H1 (cell line): ENCODE measurements around the gene TMEM154. TPM values are rescaled to one million over a fixed set of nuclear protein-coding genes. Genes with fewer than 3 reads are reported as not detected.

Source experiments
- EGR1 ChIP-seq: IDR thresholded peaks from 2 replicates; pipeline ENCODE4 v1.6.1; 2011; ENCODE audit warnings: low read depth, low read length, borderline replicate concordance
- EZH2 ChIP-seq: fragments of 200-600 bp; sonication (generic); IDR thresholded peaks from 2 replicates; pipeline ENCODE4 v1.7.1; 2012; ENCODE audit warnings: low read depth, mild to moderate bottlenecking, moderate library complexity, low read length, inconsistent platforms; ENCODE audit not compliant: severe bottlenecking
- GTF2F1 ChIP-seq: IDR thresholded peaks from 2 replicates; pipeline ENCODE4 v1.6.1; 2012; ENCODE audit warnings: low read depth, low read length, improper control_type of control experiment, borderline replicate concordance
- NRF1 ChIP-seq: IDR thresholded peaks from 2 replicates; pipeline ENCODE4 v1.6.1; 2011; ENCODE audit warnings: mild to moderate bottlenecking, low read depth, low read length, improper control_type of control experiment
- RBBP5 ChIP-seq: IDR thresholded peaks from 2 replicates; pipeline ENCODE4 v1.7.1; 2012; ENCODE audit warnings: low read depth, mild to moderate bottlenecking, inconsistent platforms, low read length, moderate library complexity, borderline replicate concordance
- SIN3A ChIP-seq, 2 experiments: IDR thresholded peaks in 1 of 2; conservative IDR thresholded peaks in 1 of 2; 2 replicates each; pipeline ENCODE4 v1.6.1; 2011 to 2012; ENCODE audit warnings: low read length in 2 of 2, improper control_type of control experiment in 1 of 2, low read depth in 1 of 2, mild to moderate bottlenecking in 1 of 2
- polyA plus RNA-seq, 7 experiments: library from polyadenylated mRNA; depleted of rRNA in 3 of 7; stranded (reverse) in 5 of 7; unstranded in 2 of 7; fragments of >200 nt in 5 of 7; fragments of 200-250 nt in 2 of 7; gene quantifications; 1 replicate in 5 of 7; 2 replicates in 1 of 7; 4 replicates in 1 of 7; pipeline versions ENCODE4 v1.2.1 to v1.2.3, GENCODE V29; 2011 to 2013; ENCODE audit warnings: missing spikeins in 2 of 7, mixed read lengths in 2 of 7
- total RNA-seq: library from RNA; stranded (reverse); fragmentation: NEBNext Ultra II Directional; extraction: Animal tissue kit (Norgen Biotek cat#: 25700); gene quantifications from 2 replicates; pipeline ENCODE4 v1.2.1, GENCODE V29; 2021
- TF ChIP-seq, protein P1 (sequence below): fragments of 300-600 bp; sonication (generic); IDR thresholded peaks from 2 replicates; pipeline ENCODE4 v1.7.1; 2012; ENCODE audit warnings: low read length, moderate library complexity, mild to moderate bottlenecking, inconsistent platforms; ENCODE audit not compliant: insufficient replicate concordance
- TF ChIP-seq, protein P2 (sequence below): IDR thresholded peaks from 2 replicates; pipeline ENCODE4 v1.6.1; 2011; ENCODE audit warnings: low read length, improper control_type of control experiment

The TMEM154 gene
- total and polyA plus RNA-seq, 2 of the 8 experiments (the other 6 are each of a cell fraction or from before 2014, with no cell fraction given) = 0.33 to 1.2 TPM

GRCh38 chr4:152668338-152668964 lies 11.3 kb downstream of the TMEM154 start (continued):
- TF ChIP-seq, protein P1, sequence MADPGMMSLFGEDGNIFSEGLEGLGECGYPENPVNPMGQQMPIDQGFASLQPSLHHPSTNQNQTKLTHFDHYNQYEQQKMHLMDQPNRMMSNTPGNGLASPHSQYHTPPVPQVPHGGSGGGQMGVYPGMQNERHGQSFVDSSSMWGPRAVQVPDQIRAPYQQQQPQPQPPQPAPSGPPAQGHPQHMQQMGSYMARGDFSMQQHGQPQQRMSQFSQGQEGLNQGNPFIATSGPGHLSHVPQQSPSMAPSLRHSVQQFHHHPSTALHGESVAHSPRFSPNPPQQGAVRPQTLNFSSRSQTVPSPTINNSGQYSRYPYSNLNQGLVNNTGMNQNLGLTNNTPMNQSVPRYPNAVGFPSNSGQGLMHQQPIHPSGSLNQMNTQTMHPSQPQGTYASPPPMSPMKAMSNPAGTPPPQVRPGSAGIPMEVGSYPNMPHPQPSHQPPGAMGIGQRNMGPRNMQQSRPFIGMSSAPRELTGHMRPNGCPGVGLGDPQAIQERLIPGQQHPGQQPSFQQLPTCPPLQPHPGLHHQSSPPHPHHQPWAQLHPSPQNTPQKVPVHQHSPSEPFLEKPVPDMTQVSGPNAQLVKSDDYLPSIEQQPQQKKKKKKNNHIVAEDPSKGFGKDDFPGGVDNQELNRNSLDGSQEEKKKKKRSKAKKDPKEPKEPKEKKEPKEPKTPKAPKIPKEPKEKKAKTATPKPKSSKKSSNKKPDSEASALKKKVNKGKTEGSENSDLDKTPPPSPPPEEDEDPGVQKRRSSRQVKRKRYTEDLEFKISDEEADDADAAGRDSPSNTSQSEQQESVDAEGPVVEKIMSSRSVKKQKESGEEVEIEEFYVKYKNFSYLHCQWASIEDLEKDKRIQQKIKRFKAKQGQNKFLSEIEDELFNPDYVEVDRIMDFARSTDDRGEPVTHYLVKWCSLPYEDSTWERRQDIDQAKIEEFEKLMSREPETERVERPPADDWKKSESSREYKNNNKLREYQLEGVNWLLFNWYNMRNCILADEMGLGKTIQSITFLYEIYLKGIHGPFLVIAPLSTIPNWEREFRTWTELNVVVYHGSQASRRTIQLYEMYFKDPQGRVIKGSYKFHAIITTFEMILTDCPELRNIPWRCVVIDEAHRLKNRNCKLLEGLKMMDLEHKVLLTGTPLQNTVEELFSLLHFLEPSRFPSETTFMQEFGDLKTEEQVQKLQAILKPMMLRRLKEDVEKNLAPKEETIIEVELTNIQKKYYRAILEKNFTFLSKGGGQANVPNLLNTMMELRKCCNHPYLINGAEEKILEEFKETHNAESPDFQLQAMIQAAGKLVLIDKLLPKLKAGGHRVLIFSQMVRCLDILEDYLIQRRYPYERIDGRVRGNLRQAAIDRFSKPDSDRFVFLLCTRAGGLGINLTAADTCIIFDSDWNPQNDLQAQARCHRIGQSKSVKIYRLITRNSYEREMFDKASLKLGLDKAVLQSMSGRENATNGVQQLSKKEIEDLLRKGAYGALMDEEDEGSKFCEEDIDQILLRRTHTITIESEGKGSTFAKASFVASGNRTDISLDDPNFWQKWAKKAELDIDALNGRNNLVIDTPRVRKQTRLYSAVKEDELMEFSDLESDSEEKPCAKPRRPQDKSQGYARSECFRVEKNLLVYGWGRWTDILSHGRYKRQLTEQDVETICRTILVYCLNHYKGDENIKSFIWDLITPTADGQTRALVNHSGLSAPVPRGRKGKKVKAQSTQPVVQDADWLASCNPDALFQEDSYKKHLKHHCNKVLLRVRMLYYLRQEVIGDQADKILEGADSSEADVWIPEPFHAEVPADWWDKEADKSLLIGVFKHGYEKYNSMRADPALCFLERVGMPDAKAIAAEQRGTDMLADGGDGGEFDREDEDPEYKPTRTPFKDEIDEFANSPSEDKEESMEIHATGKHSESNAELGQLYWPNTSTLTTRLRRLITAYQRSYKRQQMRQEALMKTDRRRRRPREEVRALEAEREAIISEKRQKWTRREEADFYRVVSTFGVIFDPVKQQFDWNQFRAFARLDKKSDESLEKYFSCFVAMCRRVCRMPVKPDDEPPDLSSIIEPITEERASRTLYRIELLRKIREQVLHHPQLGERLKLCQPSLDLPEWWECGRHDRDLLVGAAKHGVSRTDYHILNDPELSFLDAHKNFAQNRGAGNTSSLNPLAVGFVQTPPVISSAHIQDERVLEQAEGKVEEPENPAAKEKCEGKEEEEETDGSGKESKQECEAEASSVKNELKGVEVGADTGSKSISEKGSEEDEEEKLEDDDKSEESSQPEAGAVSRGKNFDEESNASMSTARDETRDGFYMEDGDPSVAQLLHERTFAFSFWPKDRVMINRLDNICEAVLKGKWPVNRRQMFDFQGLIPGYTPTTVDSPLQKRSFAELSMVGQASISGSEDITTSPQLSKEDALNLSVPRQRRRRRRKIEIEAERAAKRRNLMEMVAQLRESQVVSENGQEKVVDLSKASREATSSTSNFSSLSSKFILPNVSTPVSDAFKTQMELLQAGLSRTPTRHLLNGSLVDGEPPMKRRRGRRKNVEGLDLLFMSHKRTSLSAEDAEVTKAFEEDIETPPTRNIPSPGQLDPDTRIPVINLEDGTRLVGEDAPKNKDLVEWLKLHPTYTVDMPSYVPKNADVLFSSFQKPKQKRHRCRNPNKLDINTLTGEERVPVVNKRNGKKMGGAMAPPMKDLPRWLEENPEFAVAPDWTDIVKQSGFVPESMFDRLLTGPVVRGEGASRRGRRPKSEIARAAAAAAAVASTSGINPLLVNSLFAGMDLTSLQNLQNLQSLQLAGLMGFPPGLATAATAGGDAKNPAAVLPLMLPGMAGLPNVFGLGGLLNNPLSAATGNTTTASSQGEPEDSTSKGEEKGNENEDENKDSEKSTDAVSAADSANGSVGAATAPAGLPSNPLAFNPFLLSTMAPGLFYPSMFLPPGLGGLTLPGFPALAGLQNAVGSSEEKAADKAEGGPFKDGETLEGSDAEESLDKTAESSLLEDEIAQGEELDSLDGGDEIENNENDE = no peak
- TF ChIP-seq GTF2F1 = no peak
- no peak for TF ChIP-seq NRF1
- TF ChIP-seq SIN3A (conservative IDR thresholded peaks at IDR 0.05 in 1 of 2, IDR thresholded peaks at IDR 0.05 in 1 of 2; ENCODE audit: low read depth in 1 of 2, low read length in 2 of 2) = no peak
- no peak for TF ChIP-seq EZH2
- TF ChIP-seq RBBP5 = no peak
- TF ChIP-seq, protein P2, sequence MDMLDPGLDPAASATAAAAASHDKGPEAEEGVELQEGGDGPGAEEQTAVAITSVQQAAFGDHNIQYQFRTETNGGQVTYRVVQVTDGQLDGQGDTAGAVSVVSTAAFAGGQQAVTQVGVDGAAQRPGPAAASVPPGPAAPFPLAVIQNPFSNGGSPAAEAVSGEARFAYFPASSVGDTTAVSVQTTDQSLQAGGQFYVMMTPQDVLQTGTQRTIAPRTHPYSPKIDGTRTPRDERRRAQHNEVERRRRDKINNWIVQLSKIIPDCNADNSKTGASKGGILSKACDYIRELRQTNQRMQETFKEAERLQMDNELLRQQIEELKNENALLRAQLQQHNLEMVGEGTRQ = no peak
- no peak for TF ChIP-seq EGR1
- TF ChIP-seq, all 59 proteins: peak for 0
